HG02884 (cell line): Measurements from ENCODE around the gene PROM2.
"Not testable (repeated sequence)": the region's sequence is repeated elsewhere in the genome, so short reads cannot be mapped to it uniquely, and the experiment has no call there.

Source experiments
- ATAC-seq: cut with Tn5 transposase; IDR thresholded peaks from one replicate; pipeline ENCODE4 v1.9.1; 2021; ENCODE audit warnings: mild to moderate bottlenecking, moderate library complexity; ENCODE audit not compliant: unreplicated experiment

The PROM2 gene

DNA sequence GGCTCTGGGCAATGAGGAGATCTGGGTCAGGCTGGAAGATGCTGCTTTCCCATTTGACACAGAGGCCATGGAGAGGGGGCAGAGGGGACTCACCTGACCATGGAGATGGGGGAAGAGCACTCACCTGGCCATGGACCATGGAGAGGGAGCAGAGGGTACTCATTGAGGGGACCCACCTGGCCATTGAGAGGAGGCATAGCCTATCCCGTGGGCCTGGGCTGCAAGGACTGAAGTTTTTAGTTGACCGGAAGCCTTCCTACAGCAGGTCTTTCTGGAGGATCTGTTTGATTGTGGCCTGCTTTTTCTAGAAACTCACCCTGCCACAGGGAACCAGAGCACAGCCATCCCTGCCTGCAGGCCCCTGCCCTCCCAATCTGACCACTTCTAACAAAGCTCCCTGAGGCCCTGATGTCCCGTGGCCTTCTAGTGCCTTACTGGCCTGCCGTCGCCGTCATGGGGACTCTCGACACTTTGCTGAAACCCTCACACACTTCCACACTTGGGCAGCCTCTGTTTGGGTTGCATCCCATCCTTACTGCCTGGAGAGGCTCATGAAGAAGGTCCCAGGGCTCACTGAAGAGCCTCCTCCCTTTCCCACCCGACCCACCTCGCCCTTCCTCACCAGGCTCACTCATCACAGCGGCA lies 5.1 kb upstream of the PROM2 start:
- ATAC-seq: no peak

DNA sequence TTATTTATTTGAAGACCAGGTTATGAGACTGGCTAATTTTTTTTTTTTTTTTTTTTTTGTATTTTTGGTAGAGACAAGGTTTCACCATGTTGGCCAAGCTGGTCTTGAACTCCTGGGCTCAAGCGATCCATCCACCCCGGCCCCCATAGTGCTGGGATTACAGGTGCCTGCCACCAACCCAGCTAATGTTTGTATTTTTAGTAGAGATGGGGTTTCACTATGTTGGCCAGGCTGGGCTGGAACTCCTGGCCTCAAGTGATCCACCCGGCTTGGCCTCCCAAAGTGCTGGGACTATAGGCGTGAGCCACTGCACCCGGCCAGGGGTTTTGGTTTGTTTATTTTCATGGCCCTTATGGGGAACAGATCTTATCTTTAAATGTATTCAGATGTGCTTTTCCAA lies 4.5 kb upstream of the PROM2 start:
- ATAC-seq: not testable (repeated sequence)

GRCh38 chr2:95270541-95271081 lies 3.6 kb upstream of the PROM2 start:
- no peak for ATAC-seq

DNA sequence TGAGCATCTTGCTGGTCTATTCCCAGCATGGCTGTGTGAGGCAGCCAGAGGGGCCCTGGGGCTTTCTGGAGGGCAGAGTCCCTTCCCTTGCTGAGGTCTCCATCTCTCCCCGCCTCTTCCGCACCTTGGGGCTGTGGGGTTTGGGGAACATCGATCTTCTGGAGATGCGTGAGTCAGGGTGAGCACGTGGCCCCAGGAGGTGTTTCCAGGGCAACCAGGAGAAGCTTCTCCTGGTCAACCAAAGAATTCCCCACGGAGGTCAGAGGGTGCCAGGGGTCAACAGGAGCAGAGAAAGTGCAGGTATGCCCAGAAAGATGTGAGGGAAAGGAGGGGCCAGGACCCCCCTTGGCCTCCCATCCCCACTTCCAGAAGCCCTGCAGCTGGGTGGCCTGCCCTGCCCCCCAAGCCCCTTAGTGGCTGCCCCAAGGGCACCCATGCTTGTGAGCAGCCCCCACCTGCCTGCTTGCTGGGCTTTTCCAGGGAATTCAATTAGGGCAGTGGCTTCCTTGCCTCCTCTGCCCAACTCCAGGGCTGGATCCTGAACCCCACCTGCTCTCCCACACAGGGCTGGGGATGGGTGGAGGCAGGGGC lies 2.8 kb upstream of the PROM2 start:
- no peak for ATAC-seq

DNA sequence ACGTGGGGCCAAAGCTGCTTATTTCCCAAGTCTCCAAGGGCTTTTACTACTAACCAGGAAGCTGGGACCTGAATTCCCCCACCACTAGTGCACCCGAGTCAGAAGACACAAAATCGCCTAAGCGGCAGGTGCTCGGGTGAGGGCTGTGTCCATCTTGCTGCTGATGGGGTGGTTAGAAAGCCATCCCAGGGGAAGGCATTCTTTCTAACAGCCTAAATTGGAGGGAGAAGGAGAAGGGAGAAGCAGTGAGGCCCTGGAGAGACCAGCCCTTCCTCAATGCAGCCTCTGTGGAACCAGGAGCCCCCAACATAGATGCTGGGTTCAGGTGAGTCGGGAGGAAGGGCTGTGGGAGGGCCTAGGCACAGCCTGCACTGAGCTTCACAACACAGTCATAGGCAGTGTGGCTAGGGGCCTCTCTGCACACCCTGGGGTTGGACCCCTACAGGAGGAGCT lies 1.9 kb upstream of the PROM2 start:
- no peak for ATAC-seq

- no peak for ATAC-seq
These were observed 1.5 kb upstream of the PROM2 start for GRCh38 chr2:95272781-95273180.

GRCh38 chr2:95273566-95274290 lies 521 bp upstream of the PROM2 start:
- no peak for ATAC-seq

GRCh38 chr2:95275151-95275515 lies 884 bp downstream of the PROM2 start:
- no peak for ATAC-seq

- ATAC-seq: no peak
These were observed 1.5 kb downstream of the PROM2 start for GRCh38 chr2:95275601-95276243.

GRCh38 chr2:95276244-95276887 lies 2.1 kb downstream of the PROM2 start:
- ATAC-seq: no peak

- ATAC-seq: no peak
These were observed 2.6 kb downstream of the PROM2 start for GRCh38 chr2:95276888-95277245.

GRCh38 chr2:95277246-95277906 lies 3.1 kb downstream of the PROM2 start:
- no peak for ATAC-seq

DNA sequence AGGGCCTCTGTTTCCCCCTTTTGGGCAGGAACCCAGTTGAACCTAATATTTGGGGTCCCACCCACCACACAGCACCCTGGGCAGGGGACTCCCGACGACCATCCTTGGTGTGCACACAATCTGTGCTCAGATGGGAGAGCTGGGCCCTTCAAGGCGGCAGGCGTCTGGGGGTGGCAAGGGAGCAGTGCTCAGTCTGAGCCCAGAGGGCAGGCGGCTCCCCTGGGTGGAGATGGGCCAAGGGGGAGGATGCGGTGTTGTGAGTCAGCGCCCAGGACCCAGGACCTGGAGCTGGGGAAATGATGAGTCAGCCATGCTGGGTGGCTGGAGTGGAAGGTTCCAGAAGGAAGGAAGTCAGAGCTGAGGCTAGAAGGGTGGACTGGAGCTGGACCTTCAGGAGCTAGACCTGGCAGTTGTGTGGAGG lies 3.8 kb downstream of the PROM2 start:
- no peak for ATAC-seq

DNA sequence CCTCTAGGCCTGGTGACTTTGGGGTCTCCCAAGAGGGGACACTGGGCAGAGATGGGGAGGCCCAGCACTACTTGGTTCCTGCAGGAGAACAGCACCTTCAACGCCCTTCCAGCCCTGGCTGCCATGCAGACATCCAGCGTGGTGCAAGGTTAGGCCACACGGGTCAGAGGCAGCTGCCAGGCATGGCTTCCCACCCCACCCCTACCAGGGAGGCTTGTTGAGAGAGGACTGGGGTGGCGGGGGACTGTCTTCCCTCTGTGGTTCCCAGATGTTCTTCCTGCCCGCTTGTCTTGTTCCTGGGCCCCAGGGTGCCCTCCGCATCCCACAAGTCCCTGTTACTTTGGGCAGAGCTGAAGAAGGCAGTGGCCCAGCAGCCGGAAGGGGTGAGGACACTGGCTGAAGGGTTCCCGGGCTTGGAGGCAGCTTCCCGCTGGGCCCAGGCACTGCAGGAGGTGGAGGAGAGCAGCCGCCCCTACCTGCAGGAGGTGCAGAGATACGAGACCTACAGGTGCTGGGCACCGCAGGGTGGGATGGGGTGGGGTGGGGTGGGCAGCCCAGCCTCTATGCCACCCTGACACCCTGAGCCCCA lies 4.5 kb downstream of the PROM2 start:
- ATAC-seq: no peak

DNA sequence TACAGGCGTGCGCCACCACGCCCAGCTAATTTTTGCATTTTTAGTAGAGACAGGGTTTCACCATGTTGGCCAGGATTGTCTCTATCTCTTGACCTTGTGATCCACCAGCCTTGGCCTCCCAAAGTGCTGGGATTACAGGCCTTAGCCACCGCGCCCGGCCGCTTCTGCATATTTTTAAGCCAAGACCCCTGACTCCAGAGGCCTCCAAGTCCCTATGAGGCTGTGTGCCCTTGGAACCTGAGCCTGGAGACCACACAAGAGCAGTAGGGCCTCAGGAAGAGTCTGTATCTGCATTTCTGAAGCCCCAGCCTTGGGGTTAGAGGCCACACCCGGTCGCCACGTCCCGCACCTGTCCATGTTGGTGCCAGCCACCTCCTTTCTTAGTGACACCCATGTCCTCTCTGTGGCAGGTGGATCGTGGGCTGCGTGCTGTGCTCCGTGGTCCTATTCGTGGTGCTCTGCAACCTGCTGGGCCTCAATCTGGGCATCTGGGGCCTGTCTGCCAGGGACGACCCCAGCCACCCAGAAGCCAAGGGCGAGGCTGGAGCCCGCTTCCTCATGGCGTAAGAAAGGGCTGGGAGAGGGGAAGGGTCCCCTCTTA lies 5.3 kb downstream of the PROM2 start:
- no peak for ATAC-seq

- ATAC-seq: no peak
These were observed 6.8 kb downstream of the PROM2 start for GRCh38 chr2:95281071-95281470.

- ATAC-seq: no peak
These were observed 7.5 kb downstream of the PROM2 start for GRCh38 chr2:95281786-95282185.

- no peak for ATAC-seq
These were observed 8.2 kb downstream of the PROM2 start for GRCh38 chr2:95282458-95282857.

- no peak for ATAC-seq
These were observed 9.3 kb downstream of the PROM2 start for GRCh38 chr2:95283562-95283961.
